Dedifferentiated amniotic fluid mesenchymal stem cell (primary cell): ENCODE data around the gene ERC2.

Experiments used
- DNase-seq: peaks from one replicate; pipeline ENCODE4 v3.0.0-alpha.2; 2016; ENCODE audit errors: extremely low spot score

Gene ERC2

DNA sequence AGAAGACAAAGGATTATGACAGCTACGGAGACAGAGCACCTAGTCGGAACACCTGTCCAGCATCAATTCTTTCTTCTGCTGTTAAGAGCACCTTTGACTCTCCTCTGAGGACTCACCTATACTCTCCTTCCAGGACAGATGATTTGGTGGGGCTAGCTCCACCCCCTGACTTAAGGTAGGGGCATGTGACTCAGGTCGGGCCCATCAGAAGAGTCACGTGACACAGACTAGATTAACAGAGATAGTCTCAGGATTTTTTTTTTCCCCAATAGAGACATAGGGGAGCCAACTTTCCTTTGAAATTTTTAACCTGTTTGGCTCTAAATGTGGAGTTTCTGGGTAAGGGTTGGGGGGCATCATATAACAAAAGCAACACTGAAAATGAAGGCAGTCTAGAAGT, 969.7 kb downstream of the ERC2 start:
- no peak for DNase-seq

DNA sequence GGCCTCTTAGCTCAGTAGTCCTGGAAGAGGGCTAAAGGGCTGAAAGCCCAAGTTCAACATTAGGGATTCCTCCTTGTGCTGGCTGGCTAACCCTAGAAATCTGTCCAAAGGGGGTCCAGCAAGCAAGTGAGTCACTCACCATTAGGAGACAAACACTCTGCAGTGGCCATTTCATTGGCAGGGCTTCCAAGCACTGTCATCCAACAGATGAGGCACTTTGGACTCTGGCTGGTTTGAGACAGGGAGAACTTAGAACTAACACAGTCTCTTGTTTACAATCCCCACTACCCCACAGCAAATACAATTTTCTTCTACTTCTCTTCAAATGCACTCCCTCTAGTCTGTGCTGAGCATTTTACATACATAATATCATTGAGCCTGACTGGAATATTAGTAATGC, 971.0 kb downstream of the ERC2 start:
- no peak for DNase-seq

DNA sequence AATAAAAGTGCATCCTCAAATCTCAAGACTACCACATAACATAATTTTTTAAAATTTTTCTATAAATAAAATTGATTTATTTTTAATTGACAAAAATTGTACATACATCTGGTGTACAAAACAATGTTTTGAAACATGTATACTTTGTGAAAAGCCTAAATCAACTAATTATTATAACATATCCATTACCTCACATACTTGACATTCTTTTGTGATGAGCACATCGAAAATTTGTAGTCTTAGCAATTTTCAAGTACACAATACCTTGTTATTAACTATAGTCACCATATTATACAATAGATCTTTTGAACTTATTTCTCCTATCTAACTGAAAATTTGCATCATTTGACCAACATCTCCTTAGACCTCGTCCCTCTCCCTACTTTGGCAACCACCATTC, 973.3 kb downstream of the ERC2 start:
- no peak for DNase-seq

DNA sequence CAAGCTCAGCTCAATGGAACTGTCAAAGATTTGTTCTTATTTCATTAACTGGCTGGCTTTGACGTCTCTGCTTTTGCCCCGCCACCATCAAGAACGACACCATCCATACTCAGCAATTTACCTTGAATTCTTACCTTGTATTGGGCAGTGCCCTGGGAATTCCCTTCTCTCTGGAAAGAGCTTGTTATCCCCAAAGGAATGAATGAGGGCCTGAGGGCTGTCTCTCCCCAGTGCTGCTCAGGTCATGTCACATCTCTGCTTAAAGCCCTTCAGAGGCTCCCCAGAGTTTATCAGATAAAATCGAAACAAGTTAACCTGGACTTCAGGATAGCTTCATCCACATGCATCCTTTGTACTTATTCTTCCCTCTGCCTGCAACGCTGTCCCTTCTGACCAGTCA, 975.3 kb downstream of the ERC2 start:
- DNase-seq, result no peak

DNA sequence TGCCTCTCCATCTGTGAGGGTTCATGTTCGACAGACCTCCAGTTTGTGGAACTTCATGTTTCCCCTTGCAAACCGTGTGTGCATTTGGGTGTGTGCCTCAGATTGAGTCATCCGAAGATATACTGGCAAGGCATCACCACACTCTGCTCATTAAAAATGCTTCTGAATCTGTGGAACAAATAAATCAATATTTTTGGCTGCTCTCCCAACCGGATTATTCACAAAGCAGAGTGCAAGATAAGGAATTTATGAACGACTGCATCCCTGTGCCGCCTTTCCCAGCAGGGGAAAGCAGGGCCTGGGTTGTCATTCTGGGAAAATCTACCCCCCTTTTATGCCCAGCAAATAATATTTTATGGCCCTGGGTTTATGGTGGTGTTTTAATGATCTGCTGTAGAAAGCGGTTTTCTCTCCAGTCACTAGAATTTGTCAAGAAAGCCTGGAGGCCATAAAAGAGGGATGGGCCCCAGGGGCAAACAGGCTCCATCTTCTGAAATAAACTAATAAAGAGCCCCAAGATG, 976.9 kb downstream of the ERC2 start:
- DNase-seq, result no peak

DNA sequence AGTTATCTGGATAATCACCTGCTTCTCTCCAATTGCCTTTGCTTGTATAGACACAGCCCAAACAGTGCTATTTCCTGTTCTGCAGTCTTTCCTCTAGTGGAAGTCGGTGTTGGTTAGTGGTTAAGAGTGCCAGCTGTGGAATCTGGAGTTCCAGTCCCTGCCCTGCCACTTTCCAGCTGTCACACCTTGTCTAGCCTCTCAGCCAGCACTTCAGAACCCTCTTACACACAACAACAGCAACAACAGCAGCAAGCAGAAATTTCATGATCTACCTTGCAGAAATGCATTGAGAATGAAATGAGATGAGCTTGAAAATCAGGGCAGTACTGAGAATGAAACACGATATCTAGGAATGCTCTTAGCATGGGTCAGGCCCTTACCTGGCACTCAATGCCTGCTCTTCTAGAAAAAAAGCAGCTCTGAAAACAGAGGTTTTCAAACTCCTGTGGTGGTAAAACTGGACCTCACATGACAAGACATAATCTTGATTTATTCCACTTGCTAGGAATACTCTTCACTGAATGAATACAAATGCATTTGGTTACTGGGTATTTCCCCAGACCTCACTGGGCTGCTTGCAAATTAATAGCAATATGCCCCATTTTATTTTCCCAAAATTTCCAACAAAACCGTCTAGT, 977.9 kb downstream of the ERC2 start:
- DNase-seq, result no peak

DNA sequence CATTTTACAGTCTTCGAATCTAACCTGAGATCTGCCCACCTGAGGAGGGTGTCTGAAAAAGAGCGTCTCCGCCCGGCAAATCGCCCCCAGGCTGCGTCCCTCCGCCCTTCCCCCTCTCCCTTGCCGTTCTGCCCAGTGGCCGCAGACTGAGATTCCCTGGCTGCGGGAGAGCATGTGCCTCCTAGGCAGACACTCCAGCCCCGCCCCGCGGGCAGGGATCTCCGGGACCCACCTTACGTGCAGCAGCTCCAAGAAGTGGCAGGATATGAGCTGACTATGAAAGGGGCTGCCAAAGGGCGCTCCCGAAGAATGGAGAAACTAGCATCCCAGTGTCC, 978.5 kb downstream of the ERC2 start:
- no peak for DNase-seq

DNA sequence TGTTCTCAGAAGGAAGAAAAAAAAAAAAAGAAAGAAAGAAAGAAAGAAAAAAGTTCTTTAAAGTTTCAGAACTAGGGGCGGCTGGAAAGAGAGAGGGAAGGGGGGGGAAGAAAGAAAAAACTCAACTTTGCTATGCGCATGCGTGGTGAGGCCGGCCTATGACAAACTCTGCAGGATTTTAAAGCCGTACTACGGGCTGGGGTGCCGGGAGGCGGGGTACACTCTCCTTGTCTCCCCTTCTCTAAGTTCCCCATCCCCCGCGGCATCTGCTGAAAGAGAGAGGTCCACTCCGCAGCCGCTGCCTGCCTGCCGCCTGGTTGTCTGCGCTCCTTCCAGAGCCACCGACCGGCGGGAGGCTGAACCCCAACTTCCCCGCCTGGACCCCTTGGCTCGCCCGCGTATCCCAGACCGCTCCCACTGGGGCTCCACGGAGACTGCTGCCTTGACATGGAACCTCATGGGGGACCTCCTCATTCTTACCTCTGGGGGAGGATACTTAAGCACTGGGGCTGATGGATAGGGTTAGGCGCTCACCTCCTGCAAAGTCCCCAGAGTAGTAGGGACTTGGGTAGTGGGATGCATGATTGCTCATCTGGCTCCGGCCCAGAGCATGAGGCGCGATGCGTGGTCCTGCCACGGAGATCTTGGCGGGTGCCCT, 979.7 kb downstream of the ERC2 start:
- peak; percentile 89 for DNase-seq

DNA sequence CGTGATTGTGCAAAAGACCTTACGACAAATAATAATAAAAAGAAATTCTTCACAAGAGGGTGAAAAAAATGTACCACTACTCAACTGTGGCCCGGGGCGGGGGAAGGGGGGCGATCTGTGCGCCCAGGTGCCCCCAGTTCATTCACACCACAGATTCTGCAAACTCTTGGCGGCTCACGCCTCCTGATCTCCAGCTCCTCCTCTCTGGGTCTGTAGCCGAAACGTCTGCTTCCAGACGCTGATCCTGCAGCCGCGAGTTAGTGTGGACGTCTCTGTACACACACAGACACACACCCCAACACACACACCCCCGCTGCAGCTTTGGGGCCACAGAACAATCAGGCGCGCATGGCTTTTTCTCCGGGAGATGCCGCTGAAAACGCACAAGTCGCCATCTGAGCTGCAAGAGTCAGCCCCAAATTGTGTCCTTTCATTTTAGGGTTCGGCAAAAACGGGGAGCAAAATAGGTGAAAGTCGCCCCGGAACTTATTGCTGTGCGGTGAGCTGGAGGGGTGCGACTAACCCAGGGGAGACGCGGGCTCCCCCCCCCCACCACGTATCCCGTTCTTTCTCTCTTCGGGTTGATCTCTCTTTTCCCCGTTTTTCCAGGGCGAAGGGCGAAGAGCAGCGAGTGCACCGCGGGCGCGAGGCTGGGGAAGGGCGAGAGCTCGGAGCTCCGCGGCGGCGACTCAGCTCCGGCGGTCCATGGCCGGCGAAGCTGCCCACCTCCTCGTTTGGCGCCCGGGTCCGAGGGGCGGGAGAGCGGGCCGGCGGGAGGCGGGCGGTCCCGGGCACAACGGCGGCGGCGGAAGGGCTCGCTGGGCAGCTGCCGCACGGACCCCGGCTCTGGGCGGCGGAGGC, 980.7 kb downstream of the ERC2 start:
- no peak for DNase-seq

DNA sequence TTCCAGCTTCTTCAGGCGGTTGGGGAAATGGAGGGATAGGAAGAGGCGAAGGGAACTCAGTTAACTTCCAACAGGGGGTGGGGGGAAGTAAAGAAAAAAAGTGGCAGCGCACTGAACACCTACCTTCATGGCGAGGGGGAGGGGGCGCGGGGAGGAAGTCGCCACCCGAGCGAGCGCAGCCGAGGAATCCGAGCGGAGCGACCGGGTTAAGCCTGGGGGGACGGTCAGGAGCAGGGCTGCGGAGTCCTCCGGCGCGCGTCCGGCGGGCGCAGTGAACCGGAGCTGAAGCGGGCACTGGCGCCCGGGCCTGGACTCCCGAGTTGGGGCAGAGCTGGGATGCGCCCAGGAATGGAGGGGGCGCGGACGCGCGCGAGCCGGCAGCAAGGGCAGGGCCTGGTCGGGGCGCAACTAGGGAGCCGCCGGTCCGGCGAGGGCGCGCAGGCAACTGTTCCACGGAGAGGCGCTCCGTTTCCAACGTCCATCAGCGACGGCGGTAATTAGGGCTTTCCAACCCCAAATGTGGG, 981.3 kb downstream of the ERC2 start, which contains the start of gene WNT5A:
WNT5A (minus strand) TSS at position 450 of the 524 bp plus-strand sequence; CDS start at position 129, 321 bp downstream.
- no peak for DNase-seq

DNA sequence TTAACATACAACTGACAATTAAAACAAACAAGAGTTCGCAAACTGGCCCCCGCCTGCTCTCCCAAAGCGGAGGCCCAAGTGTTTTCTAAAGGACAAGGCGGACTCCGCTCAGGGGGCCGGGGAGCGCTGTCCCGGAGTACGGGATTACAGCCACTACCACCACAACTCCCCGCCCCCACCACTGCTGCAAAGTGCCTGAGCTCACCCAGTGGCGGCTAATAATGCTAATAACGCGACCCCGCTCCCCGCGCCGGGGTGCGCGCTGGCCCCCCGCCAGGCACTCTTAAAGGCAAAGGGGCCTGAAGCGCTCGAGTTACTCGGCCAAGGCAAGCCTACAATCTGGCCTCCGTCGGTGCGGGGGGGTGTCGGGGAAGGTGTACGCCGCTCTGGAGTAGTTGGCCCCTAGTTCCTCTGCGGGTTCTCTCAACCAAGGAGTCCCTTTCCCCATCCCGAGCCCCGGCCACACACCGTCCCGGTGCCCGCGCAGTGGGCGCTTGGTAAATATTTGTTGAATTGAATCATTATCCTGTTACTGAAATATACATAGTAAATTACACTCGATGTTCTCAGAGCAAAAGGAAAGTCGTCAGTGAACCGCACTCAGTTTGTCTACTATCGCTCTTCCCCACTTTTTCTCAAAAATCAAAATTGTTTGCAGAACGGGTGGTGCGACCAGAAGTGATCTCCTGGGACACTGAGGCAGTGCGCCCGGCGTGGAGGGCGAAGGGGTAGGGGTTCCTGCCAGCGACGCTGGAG, 982.0 kb downstream of the ERC2 start:
- DNase-seq, result peak; percentile 35

DNA sequence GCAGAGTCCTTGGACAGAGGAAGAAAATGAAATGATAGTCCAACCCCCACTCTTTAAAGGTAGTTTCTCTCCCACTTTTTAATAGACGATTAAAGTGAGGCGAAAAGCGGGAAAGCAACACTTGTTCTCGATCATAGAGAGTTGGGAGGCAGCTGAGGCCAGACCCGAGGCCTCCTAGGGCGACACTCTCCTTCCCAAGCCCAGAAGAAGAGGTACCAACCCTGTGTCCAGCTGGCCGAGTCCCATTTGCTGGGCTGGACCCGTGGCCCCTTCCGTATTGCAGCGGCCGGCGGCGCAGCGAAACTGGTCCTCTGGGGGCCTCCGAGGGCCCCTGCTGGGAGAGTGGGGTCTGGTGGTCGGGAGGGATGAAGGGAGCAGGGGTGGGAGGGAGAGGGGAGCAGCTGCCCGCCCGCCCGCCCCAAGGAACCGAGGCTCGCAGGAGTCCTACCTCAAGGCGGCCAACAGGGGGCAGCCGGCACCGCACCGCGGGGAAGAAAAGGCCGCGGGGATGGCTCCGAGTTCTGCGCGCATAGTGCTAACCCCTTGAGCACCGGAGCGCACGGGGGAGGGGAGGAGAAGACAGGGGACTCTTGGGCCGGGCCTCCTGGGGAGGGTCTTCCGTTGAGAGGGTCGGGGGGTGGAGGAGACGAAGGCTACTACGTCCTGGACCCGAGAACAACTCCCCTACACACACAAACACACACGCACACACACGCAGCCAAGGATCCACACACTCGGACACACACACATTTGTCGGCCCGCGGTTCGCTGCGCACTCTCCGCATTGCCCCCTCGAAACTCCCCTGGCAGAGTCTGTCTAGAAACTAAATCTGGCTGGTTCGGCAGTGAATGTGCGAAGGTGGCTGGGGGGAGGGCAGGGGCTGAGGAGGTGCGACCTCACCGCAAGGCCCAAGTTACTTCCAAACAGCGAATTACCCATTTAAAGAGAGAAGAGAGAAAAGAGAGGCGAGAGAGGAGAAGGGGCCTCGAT, 983.2 kb downstream of the ERC2 start:
- DNase-seq, result peak; percentile 83

DNA sequence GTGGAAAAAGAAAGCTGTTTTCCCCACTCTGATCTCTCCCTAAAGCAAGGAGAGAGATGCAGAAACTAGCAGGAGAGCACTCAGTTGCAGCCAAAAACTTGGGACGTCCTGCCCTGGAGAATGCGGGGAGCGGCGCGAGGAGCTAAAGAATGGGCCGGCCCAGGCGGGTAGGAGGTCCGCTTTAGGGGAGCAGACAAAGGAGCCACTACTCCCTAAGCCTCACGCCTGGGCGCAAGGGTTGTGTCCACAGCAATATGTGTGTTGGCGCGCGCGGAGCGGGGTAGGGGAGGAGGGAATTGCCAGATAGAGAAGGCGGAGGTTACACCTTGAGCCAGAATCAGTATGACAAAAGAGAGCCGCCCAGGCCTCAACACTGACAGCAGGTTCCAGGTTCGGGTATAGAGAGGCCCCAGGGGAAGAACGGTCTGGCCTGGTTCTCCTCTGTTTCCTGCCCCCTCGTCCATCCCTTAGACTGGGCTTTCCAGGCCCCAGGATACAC, 984.0 kb downstream of the ERC2 start:
- peak; percentile 34 for DNase-seq

DNA sequence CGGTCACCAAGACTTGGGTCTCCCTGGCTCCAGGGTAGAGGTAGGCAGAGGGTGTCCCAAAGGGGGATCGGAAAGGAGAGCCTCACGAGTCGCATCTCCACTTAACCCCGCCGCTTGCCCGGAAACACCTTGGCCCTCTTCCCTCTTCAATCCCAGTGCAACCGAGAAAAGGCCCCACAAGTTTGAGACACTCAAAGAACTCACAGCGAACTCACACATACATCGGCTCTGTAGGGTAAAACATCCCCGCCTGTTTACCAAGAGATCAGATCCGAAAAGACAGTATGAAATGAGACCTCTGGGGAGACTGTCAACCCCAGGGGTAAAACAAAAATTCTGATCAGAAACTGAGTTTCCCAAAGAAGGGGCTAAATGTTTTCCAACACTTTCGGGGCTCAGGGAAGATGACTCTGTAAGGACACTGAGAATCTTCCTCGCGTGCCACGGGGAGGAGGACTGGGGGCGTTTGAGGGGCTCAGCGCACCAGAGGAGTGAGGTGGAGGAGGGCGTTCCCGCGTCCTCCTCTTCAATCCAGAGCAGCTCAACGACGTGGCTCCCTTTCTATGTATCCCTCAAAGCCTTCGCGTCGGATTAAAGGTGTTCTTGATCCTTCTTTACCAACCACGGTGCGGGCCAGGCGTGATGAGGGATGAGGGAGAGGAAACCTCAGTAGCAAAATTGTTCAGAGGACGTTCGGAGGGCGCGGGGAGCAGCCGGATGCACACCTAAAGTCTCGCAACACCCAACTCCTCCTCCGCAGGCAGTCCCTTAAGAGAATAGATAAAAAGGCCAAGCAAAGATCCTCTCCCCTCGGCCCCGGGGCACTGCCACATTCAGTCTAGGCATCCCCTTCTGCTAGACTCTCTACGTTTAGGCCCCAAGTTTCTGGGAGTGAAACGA, 984.8 kb downstream of the ERC2 start:
- DNase-seq, result no peak

DNA sequence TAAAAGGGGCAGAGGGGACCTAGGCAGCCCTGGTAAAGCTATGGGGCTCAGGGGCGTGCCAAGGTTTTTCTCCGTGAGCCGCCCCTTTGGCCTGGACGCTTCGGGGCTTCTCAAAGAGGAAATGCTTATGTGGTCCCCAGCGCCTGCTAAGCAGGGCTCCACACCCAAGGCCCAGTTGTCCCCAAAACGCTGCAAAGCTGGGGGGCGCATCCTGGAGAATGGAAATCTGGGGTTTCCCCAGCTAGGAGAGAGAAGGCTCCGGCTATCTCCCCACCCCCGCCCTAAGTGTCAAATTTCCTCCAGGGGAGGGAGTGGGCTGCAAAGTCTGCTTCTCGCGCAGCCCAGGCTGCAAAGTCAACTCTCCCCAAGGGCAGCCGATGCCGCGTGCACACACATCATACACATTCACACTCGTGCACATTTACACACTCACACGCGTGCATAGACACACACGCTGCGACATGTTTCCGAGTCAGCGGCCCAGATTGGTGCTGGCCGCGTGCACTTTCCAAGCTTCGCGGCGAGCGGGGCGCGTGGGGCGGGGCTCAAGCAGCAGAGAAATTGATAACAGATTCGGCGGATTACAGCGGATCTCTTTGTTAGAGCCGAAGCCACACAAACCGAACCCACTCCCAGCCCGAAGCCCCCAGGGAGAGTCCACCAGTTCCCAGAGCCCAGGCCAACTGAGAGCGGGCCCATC, 985.6 kb downstream of the ERC2 start:
- DNase-seq, result peak; percentile 50

DNA sequence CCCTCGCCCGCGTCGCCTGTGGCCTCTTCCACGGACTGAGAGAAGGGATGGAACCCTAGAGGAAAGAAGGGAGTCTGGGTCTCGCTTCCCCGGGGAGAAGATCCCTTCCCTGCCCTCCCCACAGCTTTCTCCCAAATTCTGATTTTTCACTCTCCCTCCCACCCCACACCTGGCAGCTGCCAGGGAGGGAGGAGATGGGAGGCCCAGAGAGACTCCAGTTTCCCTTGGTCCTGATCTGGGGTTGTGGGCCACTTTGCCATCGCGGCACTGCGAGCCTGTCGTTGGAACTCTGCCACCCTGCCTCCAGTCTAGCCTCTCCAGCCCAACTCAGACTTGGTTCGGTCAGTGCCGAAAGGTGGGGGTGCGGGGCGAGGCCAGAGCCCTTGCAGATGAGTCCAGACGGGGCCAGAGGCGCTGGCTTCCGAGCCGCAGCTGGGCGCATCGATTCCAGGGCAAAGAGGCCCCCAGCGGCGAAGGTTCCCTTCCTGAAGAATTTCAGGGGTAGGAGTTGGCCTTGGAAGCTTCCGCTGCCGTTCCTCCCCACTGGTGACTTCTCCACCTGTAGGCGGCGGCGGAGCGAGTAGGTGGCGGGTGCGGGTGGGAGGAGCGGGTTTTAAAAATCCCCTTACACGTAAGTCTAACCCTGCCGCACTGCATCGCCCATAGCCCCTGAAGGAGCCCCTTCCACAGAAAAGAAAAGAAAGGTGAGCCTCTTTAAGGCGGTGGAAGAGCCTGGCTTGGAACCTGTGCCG, 986.3 kb downstream of the ERC2 start:
- DNase-seq, result no peak

DNA sequence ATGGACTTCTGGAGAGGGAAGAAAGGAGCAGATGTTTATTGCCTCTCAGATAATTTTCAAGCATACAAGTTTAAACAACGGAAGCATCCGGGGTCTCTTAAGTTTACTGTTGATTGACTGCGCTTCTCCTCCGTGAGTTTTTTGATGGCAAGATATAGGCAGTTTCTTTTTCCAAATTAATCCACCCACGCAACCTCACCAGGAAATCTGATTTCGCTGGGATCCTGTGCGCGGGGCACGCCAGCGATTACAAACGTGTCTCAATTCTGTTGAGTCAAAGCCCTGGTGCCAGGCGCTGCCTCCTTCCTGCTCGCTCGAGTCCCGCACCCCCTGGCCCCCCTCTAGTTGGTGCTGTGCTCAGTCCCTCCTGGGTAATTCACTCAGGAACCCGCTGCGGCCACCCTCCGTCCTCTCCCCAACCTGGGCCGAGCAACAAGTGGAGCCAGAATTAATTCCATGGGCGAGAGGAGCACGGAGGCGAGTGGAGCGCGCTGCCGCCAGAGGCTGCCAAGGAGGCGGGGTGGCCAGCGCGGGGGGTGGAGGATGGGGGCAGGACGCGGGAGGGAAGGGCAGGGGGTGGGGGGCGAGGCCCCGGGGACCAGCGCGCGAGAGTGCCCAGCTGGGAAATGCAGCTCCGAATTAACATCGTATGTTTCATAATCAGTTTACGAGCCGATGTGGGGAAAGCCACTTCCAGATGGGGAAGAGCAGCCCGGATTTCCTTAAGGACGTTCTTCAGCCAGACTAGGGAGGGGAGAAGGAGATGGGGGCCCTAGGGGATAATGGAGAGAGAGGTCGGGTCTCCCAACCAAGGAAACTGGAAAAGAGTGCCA, 987.1 kb downstream of the ERC2 start:
- peak; percentile 80 for DNase-seq
